CD4-positive, alpha-beta T cell treated with Interleukin-1 beta for 1 hour (primary cell): ENCODE measurements around the gene MS4A3.
"Not testable (repeated sequence)": the region's sequence is repeated elsewhere in the genome, so short reads cannot be mapped to it uniquely, and the experiment has no call there.

Source experiments
- DNase-seq, 2 donors: peaks; one replicate each; pipeline ENCODE4 v3.0.0-alpha.2; 2020 to 2022

MS4A3 gene

DNA sequence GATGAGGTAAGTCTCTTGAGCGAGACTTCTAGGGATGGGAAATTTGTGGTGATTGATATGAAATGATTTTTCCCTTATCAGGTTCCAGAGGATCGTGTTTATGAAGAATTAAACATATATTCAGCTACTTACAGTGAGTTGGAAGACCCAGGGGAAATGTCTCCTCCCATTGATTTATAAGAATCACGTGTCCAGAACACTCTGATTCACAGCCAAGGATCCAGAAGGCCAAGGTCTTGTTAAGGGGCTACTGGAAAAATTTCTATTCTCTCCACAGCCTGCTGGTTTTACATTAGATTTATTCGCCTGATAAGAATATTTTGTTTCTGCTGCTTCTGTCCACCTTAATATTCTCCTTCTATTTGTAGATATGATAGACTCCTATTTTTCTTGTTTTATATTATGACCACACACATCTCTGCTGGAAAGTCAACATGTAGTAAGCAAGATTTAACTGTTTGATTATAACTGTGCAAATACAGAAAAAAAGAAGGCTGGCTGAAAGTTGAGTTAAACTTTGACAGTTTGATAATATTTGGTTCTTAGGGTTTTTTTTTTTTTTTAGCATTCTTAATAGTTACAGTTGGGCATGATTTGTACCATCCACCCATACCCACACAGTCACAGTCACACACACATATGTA, 39.1 kb downstream of the MS4A3 start:
- DNase-seq: no peak

DNA sequence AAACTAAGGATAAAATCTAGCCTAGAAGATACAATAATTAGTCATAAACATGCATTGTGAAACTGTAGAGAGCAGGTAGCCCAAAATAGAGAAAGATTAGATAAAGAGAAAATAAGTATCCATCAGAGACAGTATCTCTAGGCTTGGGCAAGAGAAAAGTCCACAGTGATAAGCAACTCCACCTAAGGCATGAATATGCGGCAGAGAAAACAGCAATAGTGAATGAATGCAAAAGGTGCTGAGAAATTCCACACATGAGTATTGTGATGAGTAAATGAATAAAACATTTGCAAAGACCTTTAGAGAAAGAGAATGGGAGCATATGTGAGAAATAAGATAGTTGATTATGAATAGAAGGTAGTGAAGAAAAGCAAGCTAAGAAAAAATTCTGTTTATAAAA, 40.7 kb downstream of the MS4A3 start:
- no peak for DNase-seq

DNA sequence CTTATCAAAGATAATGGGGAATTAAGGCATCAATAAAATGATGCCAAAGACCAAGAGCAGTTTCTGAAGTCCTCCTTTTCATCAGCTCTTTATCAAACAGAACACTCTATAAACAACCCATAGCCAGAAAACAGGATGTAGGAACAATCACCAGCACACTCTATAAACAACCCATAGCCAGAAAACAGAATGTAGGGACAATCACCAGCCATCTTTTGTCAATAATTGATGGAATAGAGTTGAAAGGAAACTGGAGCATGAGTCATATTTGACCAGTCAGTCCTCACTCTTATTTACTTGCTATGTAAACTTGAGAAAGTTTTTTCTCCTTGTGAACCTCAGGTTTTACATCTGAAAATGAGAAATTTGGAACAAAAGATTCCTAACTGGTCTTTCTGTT, 42.0 kb downstream of the MS4A3 start:
- DNase-seq: no peak

DNA sequence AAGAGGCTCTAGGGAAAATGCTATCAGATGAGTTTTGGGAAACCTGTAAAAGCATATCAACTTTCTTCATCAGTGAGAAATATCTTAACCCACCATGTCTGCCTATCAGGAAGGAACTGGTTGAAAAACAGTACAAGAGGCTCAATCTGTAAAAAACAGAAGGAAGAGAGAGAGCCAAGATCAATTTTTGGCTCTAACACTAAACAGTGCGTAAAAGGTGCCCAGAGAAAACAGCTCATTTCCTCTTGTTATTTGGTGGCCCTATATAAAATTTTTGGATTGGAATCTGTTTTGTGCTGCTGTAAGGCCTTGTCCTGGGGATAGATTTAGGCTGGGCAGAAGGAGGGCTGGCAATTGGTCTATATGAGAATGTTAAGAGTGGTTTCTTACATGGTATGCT, 44.1 kb downstream of the MS4A3 start:
- no peak for DNase-seq

DNA sequence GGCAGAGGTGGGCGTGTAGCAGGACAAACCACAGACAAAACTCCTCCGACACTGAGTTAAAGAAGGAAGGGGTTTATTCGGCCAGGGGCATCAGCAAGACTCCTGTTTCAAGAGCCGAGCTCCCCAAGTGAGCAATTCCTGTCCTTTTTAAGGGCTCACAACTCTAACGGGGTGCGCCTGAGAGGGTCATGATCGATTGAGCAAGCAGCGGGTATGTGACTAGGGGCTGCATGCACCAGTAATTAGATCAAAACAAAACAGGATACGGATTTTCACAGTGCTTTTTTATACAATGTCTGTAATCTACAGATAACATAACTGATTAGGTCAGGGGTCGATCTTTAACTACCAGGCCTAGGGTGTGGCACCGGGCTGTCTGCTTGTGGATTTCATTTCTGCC, 44.9 kb downstream of the MS4A3 start:
- DNase-seq: not testable (repeated sequence)

DNA sequence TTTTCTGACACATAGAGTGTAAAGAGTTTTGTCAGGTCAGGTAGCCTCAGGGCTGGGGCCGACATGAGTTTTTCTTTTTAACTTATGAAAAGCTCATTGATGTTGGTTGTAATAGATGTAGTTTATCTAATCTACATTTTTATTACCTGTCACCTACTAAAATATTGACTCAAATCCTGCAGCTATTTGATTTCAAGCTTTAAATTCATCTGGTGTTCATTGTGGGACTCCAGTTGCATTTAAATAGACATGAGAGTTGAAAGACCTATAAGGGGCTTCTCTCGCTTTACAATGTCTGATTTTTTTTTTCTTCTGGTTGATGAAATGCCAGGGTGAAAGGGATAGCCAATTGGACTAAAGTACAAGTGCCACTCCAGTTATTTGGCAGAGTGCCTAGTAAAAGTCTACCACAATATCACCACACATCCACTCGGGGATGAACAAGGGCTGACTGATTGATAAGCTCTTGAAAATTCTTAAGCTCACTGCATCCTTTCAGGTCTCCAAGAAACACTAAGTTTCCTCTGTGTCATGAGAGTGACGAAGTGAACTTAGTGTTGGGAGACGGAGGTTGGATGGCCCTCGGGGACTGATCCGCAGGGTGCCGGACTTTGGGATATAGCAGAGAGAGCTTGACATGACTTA, 48.1 kb downstream of the MS4A3 start:
- not testable (repeated sequence) for DNase-seq

DNA sequence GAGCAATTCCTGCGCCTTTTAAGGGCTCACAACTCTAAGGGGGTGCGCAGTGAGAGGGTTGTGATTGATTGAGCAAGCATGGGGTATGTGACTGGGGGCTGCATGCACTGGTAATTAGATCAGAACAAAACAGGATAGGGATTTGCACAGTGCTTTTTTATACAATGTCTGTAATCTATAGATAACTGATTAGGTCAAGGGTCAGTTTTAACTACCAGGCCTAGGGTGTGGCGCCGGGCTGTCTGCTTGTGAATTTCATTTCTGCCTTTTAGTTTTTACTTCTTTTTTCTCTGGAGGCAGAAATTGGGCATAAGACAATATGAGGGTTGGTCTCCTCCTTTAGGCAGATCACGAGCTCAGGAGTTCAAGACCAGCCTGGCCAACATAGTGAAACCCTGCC, 52.2 kb downstream of the MS4A3 start:
- not testable (repeated sequence) for DNase-seq

DNA sequence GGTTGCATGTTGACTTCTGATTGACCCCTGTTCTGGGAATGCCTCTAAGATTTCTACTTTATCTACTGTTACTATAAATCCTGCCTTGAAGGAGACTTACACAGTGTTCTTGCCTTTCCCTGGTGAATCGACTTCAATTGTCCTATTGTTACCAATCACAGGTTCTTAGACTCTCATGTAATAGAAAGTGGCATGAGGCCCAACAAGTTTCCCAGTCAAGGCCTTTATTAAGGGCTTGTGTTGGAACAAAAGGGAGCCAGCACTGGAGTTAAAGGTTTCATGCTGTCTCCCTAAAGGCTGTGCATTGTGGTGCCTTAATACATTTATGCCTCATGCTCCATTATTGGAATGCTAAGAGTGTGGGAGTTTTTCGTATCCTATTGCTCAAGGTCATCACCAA, 55.3 kb downstream of the MS4A3 start:
- DNase-seq: no peak

DNA sequence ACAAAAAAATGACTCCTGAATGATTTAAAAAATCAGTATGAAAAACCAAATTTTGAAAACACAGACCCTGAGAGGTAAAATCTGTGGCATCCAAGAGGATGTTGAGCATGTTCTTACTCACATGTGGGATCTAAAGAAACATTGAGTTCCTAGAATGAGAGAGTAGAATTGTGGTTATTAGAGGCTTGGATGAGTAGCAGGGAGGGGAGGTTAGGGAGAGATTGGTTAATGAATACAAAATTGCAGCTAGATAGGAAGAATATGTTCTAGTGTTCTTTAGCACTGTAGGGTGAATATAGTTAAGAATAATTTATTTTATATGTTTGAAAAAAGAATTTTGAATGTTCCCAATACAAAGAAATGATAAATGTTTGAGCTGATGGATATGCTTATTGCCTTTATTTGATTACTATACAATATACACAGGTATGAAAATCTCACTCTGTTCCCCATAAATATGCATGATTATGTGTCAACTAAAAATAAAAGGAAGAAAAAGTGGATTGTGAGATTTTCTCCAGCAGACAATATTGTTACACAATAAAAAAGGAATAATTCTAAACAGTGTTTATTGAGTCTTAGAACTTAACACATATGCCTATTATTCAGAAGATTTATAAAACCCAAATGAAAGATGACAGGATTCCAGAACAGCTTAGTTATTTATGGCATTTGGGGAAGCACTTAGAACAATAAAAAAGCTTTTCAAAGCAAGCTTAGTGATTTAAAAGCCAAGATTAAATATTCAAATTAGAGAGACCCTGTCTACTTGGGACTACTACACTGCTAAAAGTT, 60.7 kb downstream of the MS4A3 start:
- DNase-seq: no peak

DNA sequence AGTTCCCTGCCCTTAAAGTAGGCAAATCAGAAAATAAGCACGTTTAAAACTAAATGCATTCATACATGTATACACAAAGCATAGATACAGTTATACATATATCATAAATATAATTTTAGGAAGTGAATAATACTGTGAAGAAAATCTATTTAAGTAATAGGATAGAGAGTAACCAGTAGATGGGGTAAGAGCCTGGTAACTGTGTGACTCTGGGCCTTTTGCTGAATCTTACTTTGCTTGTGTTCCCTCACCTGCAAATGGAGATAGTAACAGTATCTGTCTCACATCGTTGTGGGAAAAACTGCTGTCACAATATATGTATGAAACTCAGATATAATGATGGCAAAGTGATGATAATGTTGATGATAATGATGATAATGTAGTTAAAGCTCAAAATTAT, 61.9 kb downstream of the MS4A3 start:
- no peak for DNase-seq

DNA sequence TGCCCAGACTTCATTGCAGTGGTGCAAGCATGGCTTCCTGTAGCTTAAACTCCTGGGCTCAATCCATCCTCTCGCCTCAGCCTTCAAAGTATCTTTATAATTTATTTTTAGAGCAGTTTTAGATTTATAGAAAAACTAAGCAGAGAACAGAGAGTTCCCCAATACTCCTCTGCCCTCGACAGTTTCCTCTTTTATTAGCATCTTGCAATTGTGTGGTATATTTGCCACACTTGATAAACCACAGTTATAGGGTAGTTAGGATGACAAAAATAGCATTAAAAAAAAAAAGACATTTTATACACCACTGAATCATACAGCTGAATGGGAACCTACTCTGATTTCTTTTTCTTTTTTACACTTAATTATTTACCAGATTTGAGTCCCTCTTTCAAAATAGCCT, 63.2 kb downstream of the MS4A3 start:
- no peak for DNase-seq
